Heart right ventricle (tissue), 16 donors: ENCODE results near the gene SERPINA9. TPM values are rescaled to one million over a fixed set of nuclear protein-coding genes. Genes with fewer than 3 reads are reported as not detected.

Source experiments
- ATAC-seq, 8 donors: fragments of 200-7000 bp; cut with Tn5 transposase; one replicate each; pipeline ENCODE4 v1.9.1; 2020; ENCODE audit warnings: mild to moderate bottlenecking in 8 of 8, moderate library complexity in 8 of 8, moderate number of reproducible peaks in 1 of 8
- DNase-seq, 2 donors: peaks; one replicate each; pipeline ENCODE4 v3.0.0-alpha.2; 2020
- H3K27ac ChIP-seq, 10 donors: fragments of 200-600 bp; sonication (generic) in 2 of 10; one replicate each; pipeline versions ENCODE4 v1.5.0 to v1.8.0; 2020 to 2022; ENCODE audit warnings: mild to moderate bottlenecking in 3 of 10
- H3K27me3 ChIP-seq, 7 donors: fragments of 200-600 bp; one replicate each; pipeline ENCODE4 v1.8.0; 2021 to 2022; ENCODE audit warnings: mild to moderate bottlenecking in 2 of 7
- H3K36me3 ChIP-seq, 9 donors: fragments of 200-600 bp; sonication (generic) in 1 of 9; one replicate each; pipeline versions ENCODE4 v1.5.0 to v1.8.0; 2020 to 2022; ENCODE audit warnings: mild to moderate bottlenecking in 2 of 9
- H3K4me1 ChIP-seq, 9 donors: fragments of 200-600 bp; sonication (generic) in 1 of 9; one replicate each; pipeline versions ENCODE4 v1.5.0 to v1.8.0; 2020 to 2022; ENCODE audit warnings: mild to moderate bottlenecking in 4 of 9
- H3K4me3 ChIP-seq, 10 donors: fragments of 200-600 bp; sonication (generic) in 2 of 10; one replicate each; pipeline versions ENCODE4 v1.5.0 to v1.8.0; 2020 to 2022; ENCODE audit warnings: mild to moderate bottlenecking in 7 of 10, moderate library complexity in 2 of 10
- H3K9me3 ChIP-seq, 11 donors: fragments of 200-600 bp in 10 of 11; sonication (generic) in 2 of 11; one replicate each; pipeline versions ENCODE4 v1.5.0 to v1.8.0; 2013 to 2022; ENCODE audit warnings: mild to moderate bottlenecking in 2 of 11, control low read depth in 1 of 11, moderate library complexity in 1 of 11
- CTCF ChIP-seq, 9 donors: fragments of 200-600 bp; sonication (generic) in 2 of 9; IDR thresholded peaks; one replicate each; pipeline versions ENCODE4 v1.5.0 to v1.8.0; 2021 to 2022; ENCODE audit warnings: antibody characterized with exemption in 9 of 9, mild to moderate bottlenecking in 5 of 9, moderate library complexity in 1 of 9
- WGBS, 2 donors: extraction: QIAGEN DNeasy Blood & Tissue Kit; methylation state at CpG; one replicate each; pipeline ENCODE4 v1.1.7; 2013; ENCODE audit warnings: inconsistent platforms in 1 of 2; 5-methylcytosine and 5-hydroxymethylcytosine counted together
- intact Hi-C, 10 donors: fragments of 100-400 bp; cut with DNase I; formaldehyde crosslinking; loops; one replicate each; pipeline versions ENCODE4 v1.11.1 to v1.14.2; 2022
- polyA plus RNA-seq, 2 donors: library from polyadenylated mRNA; stranded (reverse); fragments of 200-250 nt; gene quantifications; one replicate each; pipeline ENCODE4 v1.2.3, GENCODE V29; 2013
- total RNA-seq, 10 donors: library from RNA; stranded (reverse); fragmentation: NEBNext Ultra II Directional in 3 of 10; extraction: Animal tissue kit (Norgen Biotek cat#: 25700) in 3 of 10; gene quantifications; one replicate each; pipeline versions ENCODE4 v1.2.1 to v1.2.4, GENCODE V29; 2021 to 2023
- donor health status: Arrhythmogenic right ventricular cardiomyopathy.
- donor health status: ischemic (EF 13 %, LVEDD 7.1; RV severe dilation, severe dysfunction).
- donor health status: healthy with polysubstance abuse.
- donor health status: DM: no; HTN: yes; CAD: no.
- donor health status: DM: no; HTN: no; CAD: no.
- donor health status: ischemic (EF 25% LVEDD 6.9; RV normal size, moderate dysfunction).
- donor health status: ischemic (EF 25% LVEDD 5.7; RV mildly dilated, moderate dysfunction).
- donor health status: healthy.
- donor health status: DM: yes; HTN: yes; CAD: no.
- donor health status: Ischemic cardiomyopathy.
- donor health status: ischemic (EF 35%, LVEDD 5.7; RV mildly dilated, moderate dysfunction).
- donor health status: nonischemic (EF 11% LVEDD 7.7; RV severe dilation, severe dysfunction).
- donor health status: DM: yes; HTN: yes; CAD: no.
- donor health status: PGD.
- donor health status: ischemic (EF 29% LVEDD 5.4; RV normal size, mild dysfunction).
- donor health status: nonischemic (EF 23%, LVEDD 6.1; RV moderate dilation, normal function).

The SERPINA9 gene
- total and polyA plus RNA-seq, 12 donors: not detected

- ATAC-seq: no peak
- H3K9me3 ChIP-seq: no peaks in the 10 kb centered on the region
Measured at GRCh38 chr14:94439453-94440057, 36.4 kb downstream of the SERPINA9 start.

GRCh38 chr14:94428610-94429009 is 47.4 kb downstream of the SERPINA9 start:
- 66 to 80% methylated on average over 2 of the region's 2 CpGs for WGBS, 2 donors
- no peak for TF ChIP-seq CTCF (IDR thresholded peaks at IDR 0.05)
- Histone ChIP-seq H3K4me3 (no peak overlapping the region), H3K27ac (no peak overlapping the region), H3K9me3 (peaks cover 0 to 6% (median 0%) of the 10 kb centered on the region in 11 donors), H3K36me3 (no peaks in the 10 kb centered on the region), H3K4me1 (peaks cover 0 to 3% (median 0%) of the 10 kb centered on the region in 9 donors), H3K27me3 (peaks cover 0 to 64% (median 25%) of the 10 kb centered on the region in 7 donors)
- ATAC-seq: no peak
- intact Hi-C loops: loop anchor here in 1 of 10 donors (10.0 kb wide), 1 partner anchor 56 kb away; no protein-coding TSS in a partner anchor
- DNase-seq: no peak

More at GRCh38 chr14:94439453-94440057, 36.4 kb downstream of the SERPINA9 start:
- Histone ChIP-seq H3K4me1 (no peaks in the 10 kb centered on the region), H3K4me3 (no peak overlapping the region), H3K27me3 (peaks cover 0 to 29% (median 24%) of the 10 kb centered on the region in 7 donors), H3K27ac (no peak overlapping the region), H3K36me3 (no peaks in the 10 kb centered on the region)
- 63 to 70% methylated on average over 5 of the region's 5 CpGs for WGBS, 2 donors
- intact Hi-C loops: loop anchor here in 1 of 10 donors (10.0 kb wide), 1 partner anchor 105 kb away; no protein-coding TSS in a partner anchor
- no peak for TF ChIP-seq CTCF (IDR thresholded peaks at IDR 0.05)
- no peak for DNase-seq

- no peak overlapping the region for H3K4me3 ChIP-seq
- peaks cover 0 to 7% (median 0%) of the 10 kb centered on the region in 9 donors for H3K4me1 ChIP-seq
- peaks cover 0 to 6% (median 0%) of the 10 kb centered on the region in 11 donors for H3K9me3 ChIP-seq
- ATAC-seq: no peak
- intact Hi-C loops: loop anchor here in 1 of 10 donors (10.0 kb wide), 1 partner anchor 58 kb away; no protein-coding TSS in a partner anchor
- H3K27ac ChIP-seq: no peak overlapping the region
- TF ChIP-seq CTCF (IDR thresholded peaks at IDR 0.05): no peak
- no peaks in the 10 kb centered on the region for H3K36me3 ChIP-seq
- no peak for DNase-seq
- WGBS, 2 donors: 81 to 84% methylated on average over 9 of the region's 9 CpGs
- peaks cover 0 to 73% (median 32%) of the 10 kb centered on the region in 7 donors for H3K27me3 ChIP-seq
Measured at GRCh38 chr14:94427016-94427613, 48.9 kb downstream of the SERPINA9 start.

- H3K9me3 ChIP-seq: peaks cover 0 to 6% (median 0%) of the 10 kb centered on the region in 11 donors
- peaks cover 0 to 75% (median 36%) of the 10 kb centered on the region in 7 donors for H3K27me3 ChIP-seq
- peaks cover 0 to 7% (median 0%) of the 10 kb centered on the region in 9 donors for H3K4me1 ChIP-seq
- no peak overlapping the region for H3K4me3 ChIP-seq
- intact Hi-C loops: loop anchor here in 1 of 10 donors (10.0 kb wide), 1 partner anchor 58 kb away; no protein-coding TSS in a partner anchor
- no peak for TF ChIP-seq CTCF (IDR thresholded peaks at IDR 0.05)
- no peak for ATAC-seq
- no peak overlapping the region for H3K27ac ChIP-seq
- H3K36me3 ChIP-seq: no peaks in the 10 kb centered on the region
- DNase-seq: no peak
- WGBS, 2 donors: 76 to 77% methylated on average over 4 of the region's 4 CpGs
Measured at GRCh38 chr14:94426526-94426925, 49.5 kb downstream of the SERPINA9 start.
